Uterus (tissue), 4 donors: ENCODE measurements around the gene GADD45A. TPM values are rescaled to one million over a fixed set of nuclear protein-coding genes. Genes with fewer than 3 reads are reported as not detected.

Experiments used
- DNase-seq, 2 donors: peaks; one replicate each; pipeline ENCODE4 v3.0.0-alpha.2; 2019 to 2020
- H3K27ac ChIP-seq, 2 donors: fragments of 200-600 bp; sonication (generic); 1 replicate in 1 of 2; 2 replicates in 1 of 2; pipeline ENCODE4 v1.5.1; 2016 to 2018
- H3K27me3 ChIP-seq, 2 donors: fragments of 200-600 bp; sonication (generic); one replicate each; pipeline ENCODE4 v1.5.1; 2018 to 2019; ENCODE audit warnings: control low read depth in 1 of 2
- H3K36me3 ChIP-seq, 2 donors: fragments of 200-600 bp; sonication (generic); one replicate each; pipeline ENCODE4 v1.5.1; 2019; ENCODE audit warnings: control low read depth in 1 of 2
- H3K4me1 ChIP-seq, 2 donors: fragments of 200-600 bp; sonication (generic); one replicate each; pipeline ENCODE4 v1.5.1; 2018 to 2019; ENCODE audit warnings: control low read depth in 1 of 2
- H3K4me3 ChIP-seq, 2 donors: fragments of 200-600 bp; sonication (generic); 1 replicate in 1 of 2; 2 replicates in 1 of 2; pipeline ENCODE4 v1.5.1; 2018 to 2019; ENCODE audit warnings: mild to moderate bottlenecking in 1 of 2
- H3K9me3 ChIP-seq, 2 donors: fragments of 200-600 bp; sonication (generic); one replicate each; pipeline ENCODE4 v1.5.1; 2019; ENCODE audit warnings: control low read depth in 1 of 2
- CTCF ChIP-seq, 4 experiments: fragments of 200-600 bp in 2 of 4; fragments of 450-650 bp in 2 of 4; sonication (generic) in 2 of 4; IDR thresholded peaks; one replicate each; pipeline ENCODE4 v1.5.1; 2016 to 2019; ENCODE audit warnings: antibody characterized with exemption in 4 of 4, mild to moderate bottlenecking in 2 of 4, moderate library complexity in 1 of 4
- POLR2A ChIP-seq, 2 donors: fragments of 450-650 bp; IDR thresholded peaks; one replicate each; pipeline ENCODE4 v1.6.1; 2016; ENCODE audit warnings: antibody characterized with exemption in 2 of 2, mild to moderate bottlenecking in 1 of 2, moderate library complexity in 1 of 2
- intact Hi-C: fragments of 100-400 bp; cut with DNase I; formaldehyde crosslinking; loops from one replicate; pipeline ENCODE4 v1.15.1; 2023; ENCODE audit warnings: low total_unique reads
- small RNA-seq: library from RNA; depleted of rRNA; stranded (forward); fragments of <200 nt; gene quantifications from one replicate; pipeline ENCODE3, GENCODE V24; 2016
- total RNA-seq, 4 donors: library from RNA; depleted of rRNA in 3 of 4; stranded (reverse); fragments of >200 nt in 3 of 4; gene quantifications; one replicate each; pipeline versions ENCODE4 v1.1.0 to v1.2.4, GENCODE V29; 2014 to 2023
- donor health status: DM: yes; HTN: yes; CAD: no.

Gene GADD45A
- total RNA-seq, 4 donors from 2014 or later, result 11.1 to 35.6 (median 20.3) TPM

- H3K9me3 ChIP-seq, result no peaks in the 10 kb centered on the region
- H3K4me1 ChIP-seq, result peaks cover 4 to 17% of the 10 kb centered on the region in 2 donors
- intact Hi-C loops, result no loop called here
- H3K27me3 ChIP-seq, result no peaks in the 10 kb centered on the region
- H3K4me3 ChIP-seq, result no peak overlapping the region
- no peaks in the 10 kb centered on the region for H3K36me3 ChIP-seq
- TF ChIP-seq POLR2A (IDR thresholded peaks at IDR 0.05) (no peak), CTCF (IDR thresholded peaks at IDR 0.05) (no peak)
- H3K27ac ChIP-seq, result peak overlapping the region; percentile 70 to 81
- peak; percentile 84 to 88 for DNase-seq
Measured at GRCh38 chr1:67735806-67736627, 51.0 kb downstream of the GADD45A start.

- intact Hi-C loops, result no loop called here
- DNase-seq, result no peak
- TF ChIP-seq CTCF (IDR thresholded peaks at IDR 0.05) (no peak), POLR2A (IDR thresholded peaks at IDR 0.05) (no peak)
- no peak overlapping the region for H3K4me3 ChIP-seq
- no peaks in the 10 kb centered on the region for H3K27me3 ChIP-seq
- no peaks in the 10 kb centered on the region for H3K9me3 ChIP-seq
- H3K4me1 ChIP-seq, result peaks cover 4 to 17% of the 10 kb centered on the region in 2 donors
- no peaks in the 10 kb centered on the region for H3K36me3 ChIP-seq
- H3K27ac ChIP-seq, result peak overlapping the region; percentile 70 to 81
Measured at GRCh38 chr1:67736750-67737149, 51.7 kb downstream of the GADD45A start.

- intact Hi-C loops, result no loop called here
- H3K9me3 ChIP-seq, result no peaks in the 10 kb centered on the region
Measured at GRCh38 chr1:67737875-67738274, 52.9 kb downstream of the GADD45A start.

More at GRCh38 chr1:67737875-67738274, 52.9 kb downstream of the GADD45A start:
- H3K4me1 ChIP-seq, result peaks cover 4 to 17% of the 10 kb centered on the region in 2 donors
- TF ChIP-seq POLR2A (IDR thresholded peaks at IDR 0.05), result no peak
- H3K27me3 ChIP-seq, result no peaks in the 10 kb centered on the region
- no peak overlapping the region for H3K4me3 ChIP-seq
- no peaks in the 10 kb centered on the region for H3K36me3 ChIP-seq
- no peak for DNase-seq
- no peak overlapping the region for H3K27ac ChIP-seq

Small RNA genes within 50 kb of the gene (small RNA-seq; reads per million reads assigned to genes)
- gene RN7SL392P, result not detected

Other genes with a start within 250 kb of the GADD45A start
- gene GNG12, start 148.3 kb downstream of the GADD45A start, total RNA-seq, result 100 to 1,000 TPM in 3 of 4 donors, 10 to 100 TPM in 1; 45.3 to 179 (median 120) TPM